Body of pancreas (tissue), 4 donors: ENCODE results near the gene NDUFAF3. TPM values are rescaled to one million over a fixed set of nuclear protein-coding genes. Genes with fewer than 3 reads are reported as not detected.

ENCODE experiments used
- ATAC-seq: fragments of 150-250 bp; one replicate; pipeline ENCODE4 v1.9.1; 2016
- DNase-seq, 4 donors: peaks; one replicate each; pipeline ENCODE4 v3.0.0-alpha.2; 2019
- H3K27ac ChIP-seq, 4 donors: fragments of 200-600 bp; sonication (generic); 1 replicate in 3 of 4; 2 replicates in 1 of 4; pipeline versions ENCODE4 v1.5.1 to v1.6.1; 2016 to 2019; ENCODE audit warnings: mild to moderate bottlenecking in 1 of 4, mixed read lengths in 1 of 4, moderate library complexity in 1 of 4
- H3K27me3 ChIP-seq, 2 donors: fragments of 200-600 bp; sonication (generic); one replicate each; pipeline ENCODE4 v1.6.0; 2016; ENCODE audit warnings: mild to moderate bottlenecking in 1 of 2
- H3K36me3 ChIP-seq, 2 donors: fragments of 200-600 bp; sonication (generic); replicated peaks in 1 of 2; 2 replicates each; pipeline ENCODE4 v1.5.1; 2016; ENCODE audit warnings: low read depth in 2 of 2; ENCODE audit not compliant: insufficient read depth in 1 of 2
- H3K4me1 ChIP-seq: fragments of 200-600 bp; sonication (generic); one replicate; pipeline ENCODE4 v1.6.0; 2016
- H3K4me3 ChIP-seq, 2 donors: fragments of 200-600 bp; sonication (generic); 1 replicate in 1 of 2; 2 replicates in 1 of 2; pipeline ENCODE4 v1.5.1; 2016 to 2019
- H3K9me3 ChIP-seq, 3 donors: fragments of 200-600 bp; sonication (generic); 1 replicate in 2 of 3; 2 replicates in 1 of 3; pipeline ENCODE4 v1.5.1; 2016
- CTCF ChIP-seq, 7 experiments: fragments of 450-650 bp in 4 of 7; fragments of 200-600 bp in 3 of 7; sonication (generic) in 3 of 7; IDR thresholded peaks; one replicate each; pipeline ENCODE4 v1.5.1; 2016 to 2019; ENCODE audit warnings: antibody characterized with exemption in 7 of 7
- POLR2A ChIP-seq, 3 donors: fragments of 450-650 bp; IDR thresholded peaks; one replicate each; pipeline ENCODE4 v1.6.1; 2016; ENCODE audit warnings: antibody characterized with exemption in 3 of 3, mild to moderate bottlenecking in 2 of 3
- WGBS, 2 donors: methylation state at CpG; one replicate each; pipeline ENCODE4 v1.1.5; 2017; 5-methylcytosine and 5-hydroxymethylcytosine counted together
- intact Hi-C: fragments of 100-400 bp; cut with DNase I; formaldehyde crosslinking; loops from one replicate; pipeline ENCODE4 v1.15.1; 2023
- total RNA-seq, 2 donors: library from RNA; depleted of rRNA; stranded (reverse); fragments of >200 nt; gene quantifications; one replicate each; pipeline ENCODE4 v1.1.0, GENCODE V29; 2016

The NDUFAF3 gene
- total RNA-seq, 2 donors from 2014 or later = 25.7 to 55.0 TPM

- intact Hi-C loops = no loop called here
- H3K27me3 ChIP-seq = no peaks in the 10 kb centered on the region
- H3K4me3 ChIP-seq = no peak overlapping the region
- no peak for DNase-seq
- TF ChIP-seq CTCF (IDR thresholded peaks at IDR 0.05) (no peak), POLR2A (IDR thresholded peaks at IDR 0.05) (no peak)
- WGBS, 2 donors = 79 to 90% methylated on average over 6 of the region's 6 CpGs
- H3K9me3 ChIP-seq = no peaks in the 10 kb centered on the region
- H3K4me1 ChIP-seq = peaks cover 13% of the 10 kb centered on the region
- peaks cover 0 to 15% of the 10 kb centered on the region in 2 donors for H3K36me3 ChIP-seq
- no peak for ATAC-seq
- H3K27ac ChIP-seq = no peak overlapping the region
Observed at GRCh38 chr3:49032646-49033304, 10.9 kb downstream of the NDUFAF3 start.

GRCh38 chr3:49034650-49035049 is 12.7 kb downstream of the NDUFAF3 start:
- Histone ChIP-seq H3K9me3 (no peaks in the 10 kb centered on the region), H3K4me1 (no peaks in the 10 kb centered on the region), H3K27ac (no peak overlapping the region), H3K4me3 (no peak overlapping the region), H3K27me3 (no peaks in the 10 kb centered on the region), H3K36me3 (peaks cover 0 to 15% of the 10 kb centered on the region in 2 donors)
- DNase-seq = no peak
- TF ChIP-seq CTCF (IDR thresholded peaks at IDR 0.05) (no peak), POLR2A (IDR thresholded peaks at IDR 0.05) (no peak)
- ATAC-seq = no peak
- intact Hi-C loops = no loop called here
- 100% methylated on average over 2 of the region's 2 CpGs for whole genome bisulfite sequencing, 2 donors

- Histone ChIP-seq H3K4me3 (no peak overlapping the region), H3K9me3 (no peaks in the 10 kb centered on the region), H3K27ac (no peak overlapping the region), H3K4me1 (no peaks in the 10 kb centered on the region), H3K36me3 (peaks cover 0 to 15% of the 10 kb centered on the region in 2 donors), H3K27me3 (no peaks in the 10 kb centered on the region)
- ATAC-seq (no peak), DNase-seq (no peak)
- intact Hi-C loops = no loop called here
- 86 to 98% methylated on average over 3 of the region's 3 CpGs for WGBS, 2 donors
- TF ChIP-seq CTCF (IDR thresholded peaks at IDR 0.05) (no peak), POLR2A (IDR thresholded peaks at IDR 0.05) (no peak)
Observed at GRCh38 chr3:49035281-49035680, 13.4 kb downstream of the NDUFAF3 start.

GRCh38 chr3:49053543-49053942 is 31.6 kb downstream of the NDUFAF3 start:
- Histone ChIP-seq H3K4me3 (no peak overlapping the region), H3K9me3 (no peaks in the 10 kb centered on the region), H3K27me3 (no peaks in the 10 kb centered on the region), H3K27ac (no peak overlapping the region), H3K4me1 (no peaks in the 10 kb centered on the region), H3K36me3 (peaks cover 13 to 19% of the 10 kb centered on the region in 2 donors)
- DNase-seq (no peak), ATAC-seq (no peak)
- WGBS, 2 donors = 91 to 100% methylated on average over 1 of the region's 1 CpG
- TF ChIP-seq POLR2A (IDR thresholded peaks at IDR 0.05) = no peak
- no peak for TF ChIP-seq CTCF (IDR thresholded peaks at IDR 0.05)
- intact Hi-C loops = no loop called here

GRCh38 chr3:49054344-49054862 is 32.5 kb downstream of the NDUFAF3 start:
- TF ChIP-seq CTCF (IDR thresholded peaks at IDR 0.05) (no peak), POLR2A (IDR thresholded peaks at IDR 0.05) (no peak)
- H3K4me3 ChIP-seq = no peak overlapping the region
- WGBS, 2 donors = 96 to 100% methylated on average over 2 of the region's 2 CpGs
- H3K4me1 ChIP-seq = no peaks in the 10 kb centered on the region
- DNase-seq = no peak
- peaks cover 13 to 19% of the 10 kb centered on the region in 2 donors for H3K36me3 ChIP-seq
- ATAC-seq = no peak
- H3K9me3 ChIP-seq = no peaks in the 10 kb centered on the region
- intact Hi-C loops = no loop called here
- H3K27ac ChIP-seq = no peak overlapping the region
- no peaks in the 10 kb centered on the region for H3K27me3 ChIP-seq
